ENCODE data around the gene KLRB1.
"Not testable (repeated sequence)": the region's sequence is repeated elsewhere in the genome, so short reads cannot be mapped to it uniquely, and the experiment has no call there.

The KLRB1 gene

GRCh38 chr12:9607716-9608115 lies at the start of gene KLRB1:
TSS of gene KLRB1 (minus strand) at chr12:9607916. CDS start at chr12:9607839, 77 bp downstream.
- no peak for DNase-seq

GRCh38 chr12:9651265-9651729 lies 43.6 kb upstream of the KLRB1 start:
- DNase-seq, result peak in 1 of 2 experiments; percentile 57

GRCh38 chr12:9650151-9650576 lies 42.4 kb upstream of the KLRB1 start:
- peak in 1 of 2 experiments; percentile 25 for DNase-seq

GRCh38 chr12:9649532-9649940 lies 41.8 kb upstream of the KLRB1 start:
- no peak for DNase-seq

- no peak for DNase-seq
Observed at GRCh38 chr12:9648701-9649531, 41.2 kb upstream of the KLRB1 start.

GRCh38 chr12:9647825-9648700 lies 40.3 kb upstream of the KLRB1 start:
- peak; percentile 53 to 75 for DNase-seq

- no peak for DNase-seq
Observed at GRCh38 chr12:9646794-9647781, 39.4 kb upstream of the KLRB1 start.

DNA sequence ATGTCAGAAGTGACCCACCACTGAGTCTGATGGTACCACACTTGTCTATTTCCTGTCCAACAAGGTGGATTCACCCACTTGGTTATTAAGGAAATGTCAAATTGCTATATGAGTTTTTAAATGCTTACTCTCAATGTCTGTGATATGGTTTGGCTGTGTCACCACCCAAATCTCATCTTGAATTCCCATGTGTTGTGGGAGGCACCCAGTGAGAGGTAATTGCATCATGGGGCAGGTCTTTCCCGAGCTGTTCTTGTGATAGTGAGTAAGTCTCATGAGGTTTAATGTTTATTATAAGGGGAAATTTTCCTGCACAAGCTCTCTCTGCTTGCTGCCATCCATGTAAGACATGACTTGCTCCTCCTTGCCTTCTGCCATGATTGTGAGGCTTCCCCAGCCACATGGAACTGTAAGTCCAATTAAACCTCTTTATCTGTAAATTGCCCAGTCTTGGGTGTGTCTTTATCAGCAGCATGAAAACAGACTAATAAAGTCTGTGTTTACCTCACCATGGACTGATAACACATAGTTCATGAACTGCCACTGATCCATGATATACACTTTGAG lies 37.4 kb upstream of the KLRB1 start:
- DNase-seq, result not testable (repeated sequence)

- DNase-seq, result no peak
Observed at GRCh38 chr12:9643266-9643660, 35.5 kb upstream of the KLRB1 start.

- DNase-seq, result no peak
Observed at GRCh38 chr12:9642606-9643265, 35.0 kb upstream of the KLRB1 start.

- DNase-seq, result no peak
Observed at GRCh38 chr12:9640024-9640423, 32.3 kb upstream of the KLRB1 start.

- DNase-seq, result no peak
Observed at GRCh38 chr12:9636851-9637206, 29.1 kb upstream of the KLRB1 start.

DNA sequence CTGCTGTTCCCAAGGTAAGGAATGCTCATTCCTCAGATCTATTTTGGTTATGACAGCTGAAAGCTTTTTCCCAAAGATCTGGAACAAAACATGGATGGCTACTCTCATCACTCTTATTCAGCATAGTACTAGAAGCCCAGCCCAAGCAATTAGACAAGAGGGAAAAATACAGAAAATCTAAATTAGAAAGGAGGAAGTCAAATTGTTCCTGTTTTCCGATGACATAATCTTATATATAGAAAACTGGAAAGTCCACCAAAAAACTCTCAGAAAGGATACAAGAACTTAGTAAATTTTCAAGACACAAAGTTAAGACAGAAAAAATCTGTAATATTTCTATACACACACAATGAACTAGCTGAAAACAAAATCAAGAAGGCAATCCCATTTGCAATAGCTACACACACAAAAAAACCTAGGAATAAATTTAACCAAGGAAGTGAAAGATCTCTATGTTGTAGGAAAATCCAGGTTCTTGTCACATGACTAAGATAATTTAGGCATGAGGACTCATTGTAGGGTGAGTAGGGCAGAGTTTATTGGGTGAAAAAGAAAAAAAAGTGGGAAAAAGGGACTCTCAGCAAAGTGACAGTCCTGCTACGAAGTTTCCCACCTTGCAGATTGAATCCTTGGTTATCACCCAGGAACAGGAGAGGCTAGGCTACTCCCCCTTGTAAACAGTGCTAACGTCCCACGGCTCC lies 28.6 kb upstream of the KLRB1 start:
- no peak for DNase-seq

GRCh38 chr12:9634969-9635754 lies 27.4 kb upstream of the KLRB1 start:
- DNase-seq, result no peak

- DNase-seq, result peak; percentile 11 to 58
Observed at GRCh38 chr12:9634177-9634803, 26.6 kb upstream of the KLRB1 start.

DNA sequence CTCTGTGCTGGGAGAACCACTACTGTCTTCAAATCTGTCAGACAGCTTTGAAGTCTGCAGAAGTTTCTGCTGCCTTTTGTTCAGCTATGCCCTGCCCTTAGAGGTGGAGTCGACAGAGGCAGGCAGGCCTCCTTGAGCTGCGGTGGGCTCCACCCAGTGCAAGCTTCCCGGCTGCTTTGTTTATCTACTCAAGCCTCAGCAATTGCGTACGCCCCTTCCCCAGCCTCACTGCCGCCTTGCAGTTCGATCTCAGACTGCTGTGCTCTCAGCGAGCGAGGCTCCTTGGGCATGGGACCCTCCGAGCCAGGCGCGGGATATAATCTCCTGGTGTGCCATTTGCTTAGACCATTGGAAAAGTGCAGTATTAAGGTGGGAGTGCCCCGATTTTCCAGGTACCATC lies 25.1 kb upstream of the KLRB1 start:
- no peak for DNase-seq

GRCh38 chr12:9626821-9627220 lies 19.1 kb upstream of the KLRB1 start:
- no peak for DNase-seq

DNA sequence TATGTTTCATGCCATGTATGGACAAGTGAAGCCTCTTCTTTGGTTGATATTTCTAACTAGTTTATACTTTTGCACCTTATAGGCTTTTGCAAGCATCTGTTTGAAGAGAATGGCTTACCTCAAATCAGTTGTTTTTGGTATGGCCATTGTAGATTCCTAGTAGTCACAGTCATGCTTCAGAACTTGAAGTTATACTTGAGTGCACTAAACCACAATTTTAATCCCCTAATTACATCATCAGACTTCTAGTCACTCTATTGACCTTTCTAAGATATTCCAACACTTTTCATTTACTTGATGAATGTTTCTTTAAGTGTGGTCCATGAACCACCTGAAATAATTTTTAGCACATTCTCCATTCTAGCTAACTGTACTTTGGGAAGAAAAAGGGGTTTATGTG lies 18.6 kb upstream of the KLRB1 start:
- no peak for DNase-seq

DNA sequence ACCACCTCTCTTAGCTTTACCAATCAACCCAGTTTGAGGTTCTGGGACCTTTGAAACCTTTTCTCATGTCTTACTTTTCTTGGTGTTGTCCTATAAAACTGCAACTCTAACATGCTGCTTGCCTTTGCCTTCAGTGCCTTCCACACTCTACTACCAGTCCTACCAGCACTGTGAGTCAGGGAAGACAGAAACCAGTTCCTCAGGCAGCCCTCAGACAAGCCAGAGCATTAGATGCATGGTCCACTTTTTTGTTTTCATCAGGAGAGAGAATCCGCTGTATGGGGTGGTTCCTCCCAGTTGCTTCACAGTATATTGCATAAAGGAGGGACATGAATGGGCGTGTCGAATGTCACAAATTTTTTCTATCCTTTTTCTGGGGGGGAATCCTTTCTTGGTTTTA lies 17.3 kb upstream of the KLRB1 start:
- DNase-seq, result no peak

Data from SW 1271 (cell line).